Endometrium (tissue), 2 donors: Measurements from ENCODE around the gene SLMAP.

Experiments used
- FAIRE-seq: peaks from 2 replicates; lab custom pipeline; 2012; peaks lifted over from hg19 to GRCh38; lab: Jason Lieb, UNC
- donor health status: control.
- donor health status: control.

SLMAP gene

GRCh38 chr3:57753016-57753415, 3.1 kb upstream of the SLMAP start:
- FAIRE-seq: no peak

GRCh38 chr3:57755368-57755675, 787 bp upstream of the SLMAP start:
- no peak for FAIRE-seq

GRCh38 chr3:57756528-57757401, 656 bp downstream of the SLMAP start:
- no peak for FAIRE-seq

GRCh38 chr3:57757642-57758297, 1.7 kb downstream of the SLMAP start:
- no peak for FAIRE-seq

GRCh38 chr3:57758686-57759085, 2.6 kb downstream of the SLMAP start:
- FAIRE-seq: no peak

GRCh38 chr3:57764794-57765193, 8.7 kb downstream of the SLMAP start:
- FAIRE-seq: no peak

GRCh38 chr3:57768595-57768994, 12.5 kb downstream of the SLMAP start:
- FAIRE-seq: no peak

- FAIRE-seq: no peak
These were observed 14.1 kb downstream of the SLMAP start for GRCh38 chr3:57770009-57770827.

- FAIRE-seq: no peak
These were observed 16.1 kb downstream of the SLMAP start for GRCh38 chr3:57772251-57772650.

- no peak for FAIRE-seq
These were observed 21.7 kb downstream of the SLMAP start for GRCh38 chr3:57777774-57778173.

- no peak for FAIRE-seq
These were observed 22.4 kb downstream of the SLMAP start for GRCh38 chr3:57778494-57778893.

GRCh38 chr3:57779666-57780065, 23.6 kb downstream of the SLMAP start:
- no peak for FAIRE-seq

GRCh38 chr3:57783186-57784088, 27.3 kb downstream of the SLMAP start:
- FAIRE-seq: no peak

- FAIRE-seq: no peak
These were observed 28.1 kb downstream of the SLMAP start for GRCh38 chr3:57784089-57784735.

- FAIRE-seq: no peak
These were observed 29.3 kb downstream of the SLMAP start for GRCh38 chr3:57785446-57785845.

- FAIRE-seq: no peak
These were observed 31.9 kb downstream of the SLMAP start for GRCh38 chr3:57787867-57788623.

- FAIRE-seq: no peak
These were observed 32.5 kb downstream of the SLMAP start for GRCh38 chr3:57788624-57789018.

- FAIRE-seq: no peak
These were observed 35.1 kb downstream of the SLMAP start for GRCh38 chr3:57791245-57791644.

- no peak for FAIRE-seq
These were observed 36.1 kb downstream of the SLMAP start for GRCh38 chr3:57792198-57792597.

GRCh38 chr3:57793737-57794187, 37.7 kb downstream of the SLMAP start:
- no peak for FAIRE-seq
